ENCODE measurements around the gene IGFBP2. TPM values are rescaled to one million over a fixed set of nuclear protein-coding genes. Genes with fewer than 3 reads are reported as not detected.
"Not testable (repeated sequence)": the region's sequence is repeated elsewhere in the genome, so short reads cannot be mapped to it uniquely, and the experiment has no call there.

IGFBP2 gene
- polyA plus RNA-seq (ENCODE audit: insufficient read length in 12 of 12), result 100 to 1,000 TPM in 10 of 12 donors, 10 to 100 TPM in 1, not detected in 1; 97.9 to 346 (median 142) TPM
- long read RNA-seq, donor 1, full-length matches to known transcripts, result 138 of 213 reads
- long read RNA-seq, donor 1, partial matches to known transcripts, result 75 of 213 reads
- long read RNA-seq, donor 1, other reads (novel, unspliced or antisense), result 0 of 213 reads
- long read RNA-seq, donor 2, full-length matches to known transcripts, result 103 of 436 reads
- long read RNA-seq, donor 2, partial matches to known transcripts, result 172 of 436 reads
- long read RNA-seq, donor 2, other reads (novel, unspliced or antisense), result 161 of 436 reads
- long read RNA-seq, donor 3, full-length matches to known transcripts, result 62 of 88 reads
- long read RNA-seq, donor 3, partial matches to known transcripts, result 26 of 88 reads
- long read RNA-seq, donor 3, other reads (novel, unspliced or antisense), result 0 of 88 reads
- long read RNA-seq, donor 4, full-length matches to known transcripts, result 50 of 50 reads
- long read RNA-seq, donor 4, partial matches to known transcripts, result 0 of 50 reads
- long read RNA-seq, donor 4, other reads (novel, unspliced or antisense), result 0 of 50 reads
- long read RNA-seq, donor 5, full-length matches to known transcripts, result 162 of 200 reads
- long read RNA-seq, donor 5, partial matches to known transcripts, result 32 of 200 reads
- long read RNA-seq, donor 5, other reads (novel, unspliced or antisense), result 6 of 200 reads
- long read RNA-seq, donor 6, full-length matches to known transcripts, result 73 of 107 reads
- long read RNA-seq, donor 6, partial matches to known transcripts, result 34 of 107 reads
- long read RNA-seq, donor 6, other reads (novel, unspliced or antisense), result 0 of 107 reads
- long read RNA-seq, donor 7, full-length matches to known transcripts, result 61 of 61 reads
- long read RNA-seq, donor 7, partial matches to known transcripts, result 0 of 61 reads
- long read RNA-seq, donor 7, other reads (novel, unspliced or antisense), result 0 of 61 reads
- long read RNA-seq, donor 8, full-length matches to known transcripts, result 135 of 150 reads
- long read RNA-seq, donor 8, partial matches to known transcripts, result 6 of 150 reads
- long read RNA-seq, donor 8, other reads (novel, unspliced or antisense), result 9 of 150 reads
- long read RNA-seq, donor 9, full-length matches to known transcripts, result 71 of 76 reads
- long read RNA-seq, donor 9, partial matches to known transcripts, result 5 of 76 reads
- long read RNA-seq, donor 9, other reads (novel, unspliced or antisense), result 0 of 76 reads
- long read RNA-seq, donor 10, transcript IGFBP2-201 (4 exons, 1,439 nt), result major isoform, 92 of 526 reads
- long read RNA-seq, donor 10, partial matches to known transcripts, result 412 of 526 reads
- long read RNA-seq, donor 10, other reads (novel, unspliced or antisense), result 22 of 526 reads
- long read RNA-seq, donor 11, full-length matches to known transcripts, result 146 of 353 reads
- long read RNA-seq, donor 11, partial matches to known transcripts, result 182 of 353 reads
- long read RNA-seq, donor 11, other reads (novel, unspliced or antisense), result 25 of 353 reads

- peak; percentile 61 for DNase-seq
These were observed at the start of gene IGFBP2 for GRCh38 chr2:216632952-216633615. TSS of gene IGFBP2 (plus strand) at chr2:216633420. CDS start at chr2:216633524, 104 bp downstream.

GRCh38 chr2:216583606-216584005, 49.6 kb upstream of the IGFBP2 start:
- DNase-seq, result no peak

GRCh38 chr2:216584112-216584511, 49.1 kb upstream of the IGFBP2 start:
- no peak for DNase-seq

GRCh38 chr2:216585441-216585840, 47.8 kb upstream of the IGFBP2 start:
- no peak for DNase-seq

GRCh38 chr2:216588861-216589710, 44.1 kb upstream of the IGFBP2 start:
- no peak for DNase-seq

GRCh38 chr2:216589791-216590190, 43.4 kb upstream of the IGFBP2 start:
- DNase-seq, result no peak

GRCh38 chr2:216590780-216591179, 42.4 kb upstream of the IGFBP2 start:
- no peak for DNase-seq

- DNase-seq, result no peak
These were observed 41.7 kb upstream of the IGFBP2 start for GRCh38 chr2:216591480-216591879.

GRCh38 chr2:216594081-216594480, 39.1 kb upstream of the IGFBP2 start:
- no peak for DNase-seq

GRCh38 chr2:216596236-216596979, 36.8 kb upstream of the IGFBP2 start:
- peak; percentile 68 for DNase-seq

GRCh38 chr2:216596980-216597509, 36.2 kb upstream of the IGFBP2 start:
- no peak for DNase-seq

GRCh38 chr2:216597825-216598224, 35.4 kb upstream of the IGFBP2 start:
- not testable (repeated sequence) for DNase-seq

- DNase-seq, result no peak
These were observed 31.4 kb upstream of the IGFBP2 start for GRCh38 chr2:216601632-216602409.

GRCh38 chr2:216603010-216603883, 30.0 kb upstream of the IGFBP2 start:
- DNase-seq, result no peak

GRCh38 chr2:216603884-216604245, 29.4 kb upstream of the IGFBP2 start:
- no peak for DNase-seq

- no peak for DNase-seq
These were observed 28.8 kb upstream of the IGFBP2 start for GRCh38 chr2:216604458-216604857.

All from muscle of arm (tissue), 14 donors.